SU-DHL-6 (cell line): Measurements from ENCODE around the gene SPOCK1.

Experiments used
- H2AFZ ChIP-seq: fragments of 200-600 bp; sonication (generic); 2 replicates; pipeline ENCODE4 v1.6.1; 2014; ENCODE audit warnings: low read depth, mild to moderate bottlenecking, moderate library complexity, mixed read lengths, antibody characterized with exemption, low read length; ENCODE audit not compliant: severe bottlenecking
- H3F3A ChIP-seq: fragments of 200-600 bp; shearing (Covaris generic); 2 replicates; pipeline ENCODE4 v1.6.0; 2016; ENCODE audit warnings: antibody characterized with exemption, mild to moderate bottlenecking; ENCODE audit not compliant: insufficient read depth
- H3K27ac ChIP-seq: fragments of 200-600 bp; sonication (generic); 2 replicates; pipeline ENCODE4 v1.5.1; 2016; ENCODE audit warnings: low read depth, mild to moderate bottlenecking, low read length, moderate library complexity, mixed read lengths
- H3K27me3 ChIP-seq: fragments of 200-600 bp; sonication (generic), shearing (Covaris generic); 2 replicates; pipeline ENCODE4 v1.6.0; 2014; ENCODE audit warnings: mild to moderate bottlenecking, low read length
- H3K36me3 ChIP-seq: fragments of 200-600 bp; sonication (generic); 2 replicates; pipeline ENCODE4 v1.6.1; 2014; ENCODE audit warnings: mild to moderate bottlenecking, low read length, mixed read lengths
- H3K4me2 ChIP-seq: fragments of 300-600, 200-600 bp; shearing (Covaris generic), sonication (generic); 2 replicates; pipeline ENCODE4 v1.6.0; 2014; ENCODE audit warnings: low read length, low read depth, mild to moderate bottlenecking; ENCODE audit not compliant: poor library complexity, severe bottlenecking
- H3K4me3 ChIP-seq: fragments of 200-600 bp; sonication (generic); 2 replicates; pipeline ENCODE4 v1.5.1; 2014; ENCODE audit warnings: antibody characterized with exemption, low read length, mild to moderate bottlenecking, mixed read lengths; ENCODE audit not compliant: insufficient read depth, poor library complexity, severe bottlenecking
- H3K79me2 ChIP-seq: fragments of 200-600 bp; sonication (generic); 2 replicates; pipeline ENCODE4 v1.6.1; 2014; ENCODE audit warnings: mild to moderate bottlenecking, low read length, moderate library complexity; ENCODE audit not compliant: insufficient read depth
- H3K9ac ChIP-seq: fragments of 200-600 bp; sonication (generic); 2 replicates; pipeline ENCODE4 v1.7.0; 2014; ENCODE audit warnings: mild to moderate bottlenecking, low read length
- H3K9me2 ChIP-seq: fragments of 200-600 bp; sonication (generic); replicated peaks from 2 replicates; pipeline ENCODE4 v1.6.1; 2014; ENCODE audit warnings: low read length; ENCODE audit not compliant: insufficient read depth
- H3K9me3 ChIP-seq: fragments of 200-600 bp; sonication (generic); 2 replicates; pipeline ENCODE4 v1.6.1; 2014; ENCODE audit warnings: low read length, mixed read lengths; ENCODE audit not compliant: insufficient read depth
- H4K20me1 ChIP-seq: fragments of 200-600 bp; sonication (generic); 2 replicates; pipeline ENCODE4 v1.6.1; 2014; ENCODE audit warnings: low read depth, mild to moderate bottlenecking, antibody characterized with exemption, low read length, moderate library complexity, mixed read lengths
- EZH2phosphoT487 ChIP-seq: fragments of 200-600 bp; sonication (generic), shearing (Covaris generic); conservative IDR thresholded peaks from 2 replicates; pipeline ENCODE4 v1.6.1; 2018; ENCODE audit warnings: mild to moderate bottlenecking, antibody characterized with exemption, low read length, moderate library complexity, mixed read lengths
- TF ChIP-seq, protein P1 (sequence below): fragments of 200-600 bp; sonication (generic); IDR thresholded peaks from one replicate; pipeline ENCODE4 v1.5.1; 2017; ENCODE audit warnings: antibody characterized with exemption, mild to moderate bottlenecking, low read length, moderate library complexity; ENCODE audit not compliant: insufficient read depth, poor library complexity, severe bottlenecking

Gene SPOCK1

DNA sequence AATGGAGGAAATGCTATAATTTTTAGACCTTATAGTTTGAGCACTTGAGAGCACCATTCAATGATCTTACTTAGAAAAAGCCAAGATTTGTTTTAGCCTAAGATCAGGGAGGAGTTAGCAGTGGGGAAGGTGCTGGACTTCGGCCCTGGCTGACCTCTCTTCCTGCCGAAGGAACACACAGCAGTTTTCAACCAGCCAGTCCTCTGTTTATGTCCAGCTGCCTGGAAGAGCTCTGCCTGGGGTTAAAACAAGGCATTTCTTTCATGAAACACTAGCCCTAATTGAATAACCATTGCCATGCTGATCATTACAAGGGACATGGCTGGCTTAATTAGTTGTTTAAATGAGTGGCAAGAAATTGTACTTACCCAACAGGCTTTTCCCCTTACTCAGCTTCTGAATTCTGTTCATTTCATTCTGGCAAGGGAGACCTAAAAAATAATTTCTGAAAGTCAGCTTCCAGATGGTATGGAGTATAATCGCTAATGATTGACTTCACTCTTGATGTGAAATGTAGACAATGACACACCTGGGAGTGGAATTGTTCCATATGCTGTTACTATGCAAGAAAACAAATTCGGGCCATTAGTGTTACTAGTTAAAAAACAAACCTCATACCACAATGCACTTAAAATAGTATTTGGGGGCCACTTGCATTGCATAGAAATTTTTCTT lies 514.2 kb downstream of the SPOCK1 start:
- TF ChIP-seq, protein P1, sequence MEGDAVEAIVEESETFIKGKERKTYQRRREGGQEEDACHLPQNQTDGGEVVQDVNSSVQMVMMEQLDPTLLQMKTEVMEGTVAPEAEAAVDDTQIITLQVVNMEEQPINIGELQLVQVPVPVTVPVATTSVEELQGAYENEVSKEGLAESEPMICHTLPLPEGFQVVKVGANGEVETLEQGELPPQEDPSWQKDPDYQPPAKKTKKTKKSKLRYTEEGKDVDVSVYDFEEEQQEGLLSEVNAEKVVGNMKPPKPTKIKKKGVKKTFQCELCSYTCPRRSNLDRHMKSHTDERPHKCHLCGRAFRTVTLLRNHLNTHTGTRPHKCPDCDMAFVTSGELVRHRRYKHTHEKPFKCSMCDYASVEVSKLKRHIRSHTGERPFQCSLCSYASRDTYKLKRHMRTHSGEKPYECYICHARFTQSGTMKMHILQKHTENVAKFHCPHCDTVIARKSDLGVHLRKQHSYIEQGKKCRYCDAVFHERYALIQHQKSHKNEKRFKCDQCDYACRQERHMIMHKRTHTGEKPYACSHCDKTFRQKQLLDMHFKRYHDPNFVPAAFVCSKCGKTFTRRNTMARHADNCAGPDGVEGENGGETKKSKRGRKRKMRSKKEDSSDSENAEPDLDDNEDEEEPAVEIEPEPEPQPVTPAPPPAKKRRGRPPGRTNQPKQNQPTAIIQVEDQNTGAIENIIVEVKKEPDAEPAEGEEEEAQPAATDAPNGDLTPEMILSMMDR, result no peak
- no peak for TF ChIP-seq EZH2phosphoT487
- Histone ChIP-seq H3K27ac (no peak overlapping the region), H3K9ac (no peak overlapping the region)

DNA sequence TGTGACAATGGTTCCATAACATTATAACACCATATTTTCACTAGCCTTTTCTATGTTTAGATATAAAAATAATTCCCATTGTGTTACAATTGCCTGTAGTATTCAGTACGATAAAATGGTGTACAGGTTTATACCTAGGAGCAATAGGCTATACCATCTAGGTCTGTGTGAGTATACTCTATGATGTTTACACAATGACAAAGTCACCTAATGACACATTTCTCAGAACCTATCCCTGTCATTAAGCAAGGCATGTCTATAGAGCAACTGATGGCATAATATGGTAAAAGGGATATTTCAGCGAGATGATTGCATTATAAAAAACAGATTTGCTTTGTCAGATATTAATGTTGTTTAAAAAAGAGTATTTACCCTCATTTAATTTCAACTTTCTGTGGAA lies 517.2 kb downstream of the SPOCK1 start:
- TF ChIP-seq EZH2phosphoT487, result no peak
- TF ChIP-seq, protein P1, result no peak
- no peaks in the 10 kb centered on the region for H3K27me3 ChIP-seq
- no peak overlapping the region for H2AFZ ChIP-seq
- no peak overlapping the region for H3K4me3 ChIP-seq
- H3K9ac ChIP-seq, result no peak overlapping the region
- no peaks in the 10 kb centered on the region for H3K36me3 ChIP-seq
- no peaks in the 10 kb centered on the region for H3K79me2 ChIP-seq
- H3K9me2 ChIP-seq, result no peaks in the 10 kb centered on the region
- H4K20me1 ChIP-seq, result no peaks in the 10 kb centered on the region
- H3K27ac ChIP-seq, result no peak overlapping the region
- no peaks in the 10 kb centered on the region for H3K9me3 ChIP-seq
- no peak overlapping the region for H3K4me2 ChIP-seq
- H3F3A ChIP-seq, result no peaks in the 10 kb centered on the region

More for the DNA sequence above, 514.2 kb downstream of the SPOCK1 start:
- Histone ChIP-seq H3K4me3 (no peak overlapping the region), H3F3A (no peaks in the 10 kb centered on the region), H3K9me3 (no peaks in the 10 kb centered on the region), H3K36me3 (no peaks in the 10 kb centered on the region), H4K20me1 (no peaks in the 10 kb centered on the region), H3K4me2 (no peak overlapping the region), H3K79me2 (no peaks in the 10 kb centered on the region), H2AFZ (no peak overlapping the region), H3K9me2 (no peaks in the 10 kb centered on the region), H3K27me3 (no peaks in the 10 kb centered on the region)

DNA sequence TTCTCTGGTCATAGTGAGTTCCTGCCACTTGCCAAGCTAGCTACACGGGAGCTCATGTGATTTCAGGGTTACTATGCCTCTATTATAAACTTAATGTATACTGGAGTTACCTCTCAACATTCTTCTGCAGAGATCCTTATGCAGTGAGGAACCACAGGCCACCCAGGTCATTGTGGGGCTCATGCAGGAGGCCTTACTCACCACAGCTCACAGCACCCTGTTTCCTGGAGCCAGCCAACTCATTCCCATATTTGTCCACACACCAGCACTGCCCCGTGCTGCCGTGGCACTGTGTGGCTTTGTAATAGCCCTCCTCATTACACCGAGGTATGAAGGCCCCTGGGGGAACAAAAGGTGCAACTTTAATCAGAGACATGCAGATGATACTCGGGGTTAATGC lies 520.0 kb downstream of the SPOCK1 start:
- H4K20me1 ChIP-seq, result no peaks in the 10 kb centered on the region
- no peak overlapping the region for H3K9ac ChIP-seq
- H3K36me3 ChIP-seq, result no peaks in the 10 kb centered on the region
- no peak overlapping the region for H3K4me2 ChIP-seq
- no peak overlapping the region for H3K27ac ChIP-seq
- H3K79me2 ChIP-seq, result no peaks in the 10 kb centered on the region
- no peaks in the 10 kb centered on the region for H3F3A ChIP-seq
- no peaks in the 10 kb centered on the region for H3K9me2 ChIP-seq
- no peak overlapping the region for H2AFZ ChIP-seq
- no peak overlapping the region for H3K4me3 ChIP-seq
- TF ChIP-seq, protein P1, result no peak
- no peak for TF ChIP-seq EZH2phosphoT487
- no peaks in the 10 kb centered on the region for H3K27me3 ChIP-seq
- no peaks in the 10 kb centered on the region for H3K9me3 ChIP-seq
